ENCODE results near the gene ZNF100.

GRCh38 chr19:21688464-21688863 is 78.9 kb downstream of the ZNF100 start:
- no peak for TF ChIP-seq CTCF (IDR thresholded peaks at IDR 0.05)
- no peak for TF ChIP-seq POLR2AphosphoS5 (IDR thresholded peaks at IDR 0.05; ENCODE audit: insufficient read depth in 1 of 2, low read depth in 1 of 2)

Measured in vagina (tissue), 2 donors.